HCT116 (cell line): ENCODE data around the gene MROH7. TPM values are rescaled to one million over a fixed set of nuclear protein-coding genes. Genes with fewer than 3 reads are reported as not detected.

Source experiments
- ATAC-seq: fragments of 200-7000 bp; cut with Tn5 transposase; 2 replicates; pipeline ENCODE4 v1.9.1; 2020; ENCODE audit warnings: mild to moderate bottlenecking, moderate library complexity
- BruUV-seq: library from RNA; stranded (reverse); fragments of 400-500 nt; replicated peaks from 2 replicates; lab custom pipeline; 2021; lab: Mats Ljungman, UMichigan
- CTCF ChIA-PET: fragments of 300-600 bp; sonication (Branson Sonifier 250); formaldehyde crosslinking; loops from one replicate; lab custom pipeline; 2021; ENCODE audit warnings: antibody characterized with exemption; lab: Charles Lee
- POLR2A ChIA-PET: fragments of 300-600, 350-600 bp; sonication (Branson Sonifier 250); formaldehyde crosslinking; loops from one replicate; lab custom pipeline; 2021; ENCODE audit warnings: antibody characterized with exemption; lab: Charles Lee
- RAD21 ChIA-PET, 2 experiments: fragments of 300-600 bp; sonication (Branson Sonifier 250); formaldehyde crosslinking; loops; one replicate each; lab custom pipeline; 2023; ENCODE audit warnings: low total read pairs in 2 of 2; ENCODE audit not compliant: uncharacterized antibody in 2 of 2, unreplicated experiment in 2 of 2, low non-redundant PET in 1 of 2; lab: Charles Lee
- DNase-seq: peaks from one replicate; pipeline ENCODE4 v3.0.0-alpha.2; 2010; ENCODE audit warnings: low read depth, low spot score
- H2AFZ ChIP-seq: fragments of 200-600 bp; shearing (Covaris generic), sonication (generic); 2 replicates; pipeline ENCODE4 v1.6.1; 2017; ENCODE audit warnings: low read depth, mixed run types, mixed read lengths, antibody characterized with exemption, low read length; ENCODE audit not compliant: poor library complexity, severe bottlenecking
- H3K27ac ChIP-seq: 2 replicates; pipeline ENCODE4 v1.5.1; 2012; ENCODE audit warnings: low read depth, low read length
- H3K27me3 ChIP-seq: fragments of 200-600 bp; sonication (generic); 2 replicates; pipeline ENCODE4 v1.6.1; 2016; ENCODE audit warnings: mixed run types, low read length, mixed read lengths; ENCODE audit not compliant: insufficient read depth
- H3K36me3 ChIP-seq, 2 experiments: fragments of 200-500 bp in 1 of 2; fragments of 200-600 bp in 1 of 2; sonication (Bioruptor generic) in 1 of 2; sonication (generic) in 1 of 2; 2 replicates each; pipeline versions ENCODE4 v1.5.1 to v1.6.1; 2014 to 2016; ENCODE audit warnings: low read length in 2 of 2, inconsistent platforms in 1 of 2, mixed read lengths in 1 of 2, mixed run types in 1 of 2; ENCODE audit not compliant: insufficient read depth in 2 of 2, control insufficient read depth in 1 of 2
- H3K4me1 ChIP-seq, 2 experiments: fragments of 200-600 bp in 1 of 2; sonication (generic) in 1 of 2; 2 replicates each; pipeline versions ENCODE4 v1.5.1 to v1.6.1; 2012 to 2017; ENCODE audit warnings: low read length in 2 of 2, inconsistent platforms in 1 of 2, mild to moderate bottlenecking in 1 of 2, mixed read lengths in 1 of 2, mixed run types in 1 of 2, moderate library complexity in 1 of 2; ENCODE audit not compliant: insufficient read depth in 2 of 2, control insufficient read depth in 1 of 2
- H3K4me2 ChIP-seq: fragments of 200-600 bp; sonication (generic); 2 replicates; pipeline ENCODE4 v1.6.1; 2017; ENCODE audit warnings: mixed run types, low read length, mixed read lengths
- H3K4me3 ChIP-seq, 2 experiments: fragments of 200-600 bp in 1 of 2; sonication (generic) in 1 of 2; replicated peaks in 1 of 2; 2 replicates each; pipeline ENCODE4 v1.5.1; 2011 to 2016; ENCODE audit warnings: low read length in 2 of 2, control low read depth in 1 of 2, low read depth in 1 of 2, mild to moderate bottlenecking in 1 of 2, mixed read lengths in 1 of 2, mixed run types in 1 of 2
- H3K79me2 ChIP-seq: fragments of 200-600 bp; sonication (generic); 2 replicates; pipeline ENCODE4 v1.6.1; 2017; ENCODE audit warnings: mild to moderate bottlenecking, mixed run types, low read length, moderate library complexity, mixed read lengths; ENCODE audit not compliant: insufficient read depth
- H3K9ac ChIP-seq: fragments of 200-600 bp; sonication (generic); 2 replicates; pipeline ENCODE4 v1.6.1; 2016; ENCODE audit warnings: low read length, mixed read lengths
- H3K9me2 ChIP-seq: fragments of 200-600 bp; sonication (generic), shearing (Covaris generic); 2 replicates; pipeline ENCODE4 v1.6.1; 2017; ENCODE audit warnings: mixed run types, mild to moderate bottlenecking, moderate library complexity; ENCODE audit not compliant: insufficient read depth
- H3K9me3 ChIP-seq, 2 experiments: fragments of 200-500 bp in 1 of 2; fragments of 200-600 bp in 1 of 2; sonication (Bioruptor generic) in 1 of 2; sonication (generic) in 1 of 2; 2 replicates each; pipeline ENCODE4 v1.6.1; 2014 to 2017; ENCODE audit warnings: low read length in 2 of 2, mixed read lengths in 2 of 2, inconsistent platforms in 1 of 2, low read depth in 1 of 2, mild to moderate bottlenecking in 1 of 2, mixed run types in 1 of 2, moderate library complexity in 1 of 2; ENCODE audit not compliant: control insufficient read depth in 1 of 2, insufficient read depth in 1 of 2
- H4K20me1 ChIP-seq: fragments of 200-600 bp; sonication (generic), shearing (Covaris generic); 2 replicates; pipeline ENCODE4 v1.6.1; 2017; ENCODE audit warnings: mixed run types, mild to moderate bottlenecking, moderate library complexity; ENCODE audit not compliant: insufficient read depth
- ATF3 ChIP-seq: IDR thresholded peaks from 2 replicates; pipeline ENCODE4 v1.6.1; 2012
- CEBPB ChIP-seq: IDR thresholded peaks from 2 replicates; pipeline ENCODE4 v1.6.1; 2012; ENCODE audit warnings: low read depth
- ELF1 ChIP-seq: IDR thresholded peaks from 2 replicates; pipeline ENCODE4 v1.6.1; 2012; ENCODE audit warnings: low read depth, borderline replicate concordance
- MAX ChIP-seq: IDR thresholded peaks from 2 replicates; pipeline ENCODE4 v1.6.1; 2012
- POLR2A ChIP-seq: IDR thresholded peaks from 2 replicates; pipeline ENCODE4 v1.7.0; 2011; ENCODE audit warnings: borderline replicate concordance; ENCODE audit not compliant: insufficient read depth, insufficient read length; ENCODE audit errors: extremely low read depth
- SIN3A ChIP-seq: IDR thresholded peaks from 2 replicates; pipeline ENCODE4 v1.6.1; 2012; ENCODE audit warnings: low read depth
- TCF7L2 ChIP-seq: IDR thresholded peaks from 2 replicates; pipeline ENCODE4 v1.7.0; 2011; ENCODE audit warnings: borderline replicate concordance, inconsistent platforms; ENCODE audit not compliant: insufficient read depth, insufficient read length; ENCODE audit errors: extremely low read depth
- intact Hi-C: fragments of 100-400 bp; cut with micrococcal nuclease; formaldehyde crosslinking; loops from 2 replicates; pipeline ENCODE4 v1.10.0; 2022
- total RNA-seq: library from RNA; stranded (reverse); gene quantifications from one replicate; pipeline ENCODE4 v1.2.1, GENCODE V29; 2021; ENCODE audit not compliant: unreplicated experiment
- TF ChIP-seq, protein P1 (sequence below): IDR thresholded peaks from 2 replicates; pipeline ENCODE4 v1.6.1; 2012; ENCODE audit warnings: low read depth
- TF ChIP-seq, protein P2 (sequence below): IDR thresholded peaks from 2 replicates; pipeline ENCODE4 v1.6.1; 2011; ENCODE audit warnings: mild to moderate bottlenecking, low read length, moderate library complexity; ENCODE audit not compliant: insufficient replicate concordance; ENCODE audit errors: extremely low read depth

MROH7 gene
- total RNA-seq, 1 experiment from 2014 or later: 1.1 TPM

GRCh38 chr1:54748094-54748835 lies 106.7 kb downstream of the MROH7 start:
- ATAC-seq: no peak
- Histone ChIP-seq H3K4me2 (no peak overlapping the region), H3K36me3 (peaks cover 0 to 7% of the 10 kb centered on the region in 2 experiments; a peak in 1 of 4 replicates)
- TF ChIP-seq ATF3 (no peak), ELF1 (no peak), SIN3A (no peak), TCF7L2 (no peak), MAX (no peak), CEBPB (no peak), POLR2A (no peak)
- TF ChIP-seq, protein P1, sequence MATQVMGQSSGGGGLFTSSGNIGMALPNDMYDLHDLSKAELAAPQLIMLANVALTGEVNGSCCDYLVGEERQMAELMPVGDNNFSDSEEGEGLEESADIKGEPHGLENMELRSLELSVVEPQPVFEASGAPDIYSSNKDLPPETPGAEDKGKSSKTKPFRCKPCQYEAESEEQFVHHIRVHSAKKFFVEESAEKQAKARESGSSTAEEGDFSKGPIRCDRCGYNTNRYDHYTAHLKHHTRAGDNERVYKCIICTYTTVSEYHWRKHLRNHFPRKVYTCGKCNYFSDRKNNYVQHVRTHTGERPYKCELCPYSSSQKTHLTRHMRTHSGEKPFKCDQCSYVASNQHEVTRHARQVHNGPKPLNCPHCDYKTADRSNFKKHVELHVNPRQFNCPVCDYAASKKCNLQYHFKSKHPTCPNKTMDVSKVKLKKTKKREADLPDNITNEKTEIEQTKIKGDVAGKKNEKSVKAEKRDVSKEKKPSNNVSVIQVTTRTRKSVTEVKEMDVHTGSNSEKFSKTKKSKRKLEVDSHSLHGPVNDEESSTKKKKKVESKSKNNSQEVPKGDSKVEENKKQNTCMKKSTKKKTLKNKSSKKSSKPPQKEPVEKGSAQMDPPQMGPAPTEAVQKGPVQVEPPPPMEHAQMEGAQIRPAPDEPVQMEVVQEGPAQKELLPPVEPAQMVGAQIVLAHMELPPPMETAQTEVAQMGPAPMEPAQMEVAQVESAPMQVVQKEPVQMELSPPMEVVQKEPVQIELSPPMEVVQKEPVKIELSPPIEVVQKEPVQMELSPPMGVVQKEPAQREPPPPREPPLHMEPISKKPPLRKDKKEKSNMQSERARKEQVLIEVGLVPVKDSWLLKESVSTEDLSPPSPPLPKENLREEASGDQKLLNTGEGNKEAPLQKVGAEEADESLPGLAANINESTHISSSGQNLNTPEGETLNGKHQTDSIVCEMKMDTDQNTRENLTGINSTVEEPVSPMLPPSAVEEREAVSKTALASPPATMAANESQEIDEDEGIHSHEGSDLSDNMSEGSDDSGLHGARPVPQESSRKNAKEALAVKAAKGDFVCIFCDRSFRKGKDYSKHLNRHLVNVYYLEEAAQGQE: no peak
- TF ChIP-seq, protein P2, sequence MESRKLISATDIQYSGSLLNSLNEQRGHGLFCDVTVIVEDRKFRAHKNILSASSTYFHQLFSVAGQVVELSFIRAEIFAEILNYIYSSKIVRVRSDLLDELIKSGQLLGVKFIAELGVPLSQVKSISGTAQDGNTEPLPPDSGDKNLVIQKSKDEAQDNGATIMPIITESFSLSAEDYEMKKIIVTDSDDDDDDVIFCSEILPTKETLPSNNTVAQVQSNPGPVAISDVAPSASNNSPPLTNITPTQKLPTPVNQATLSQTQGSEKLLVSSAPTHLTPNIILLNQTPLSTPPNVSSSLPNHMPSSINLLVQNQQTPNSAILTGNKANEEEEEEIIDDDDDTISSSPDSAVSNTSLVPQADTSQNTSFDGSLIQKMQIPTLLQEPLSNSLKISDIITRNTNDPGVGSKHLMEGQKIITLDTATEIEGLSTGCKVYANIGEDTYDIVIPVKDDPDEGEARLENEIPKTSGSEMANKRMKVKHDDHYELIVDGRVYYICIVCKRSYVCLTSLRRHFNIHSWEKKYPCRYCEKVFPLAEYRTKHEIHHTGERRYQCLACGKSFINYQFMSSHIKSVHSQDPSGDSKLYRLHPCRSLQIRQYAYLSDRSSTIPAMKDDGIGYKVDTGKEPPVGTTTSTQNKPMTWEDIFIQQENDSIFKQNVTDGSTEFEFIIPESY: no peak
- TF ChIP-seq, all 23 proteins: peak for 0
- H3K4me1 ChIP-seq: no peaks in the 10 kb centered on the region
- RAD21 ChIA-PET: no interaction called here
- BruUV-seq: no TSS peak
- no peaks in the 10 kb centered on the region for H3K9me3 ChIP-seq
- no peak overlapping the region for H3K9ac ChIP-seq
- no peak for DNase-seq
- H3K27ac ChIP-seq: no peak overlapping the region
- H3K9me2 ChIP-seq: no peaks in the 10 kb centered on the region
- no peaks in the 10 kb centered on the region for H4K20me1 ChIP-seq
- POLR2A ChIA-PET: no interaction called here
- CTCF ChIA-PET: no interaction called here
- no peak overlapping the region for H3K4me3 ChIP-seq
- intact Hi-C loops: no loop called here
- H2AFZ ChIP-seq: no peak overlapping the region
- no peaks in the 10 kb centered on the region for H3K79me2 ChIP-seq
- H3K27me3 ChIP-seq: no peaks in the 10 kb centered on the region
